Gastroesophageal sphincter (tissue), 4 donors: ENCODE measurements around the gene STK32C. TPM values are rescaled to one million over a fixed set of nuclear protein-coding genes. Genes with fewer than 3 reads are reported as not detected.

Source experiments
- ATAC-seq: fragments of 150-250 bp; one replicate; pipeline ENCODE4 v1.9.1; 2016; ENCODE audit warnings: mild to moderate bottlenecking, moderate library complexity
- H3K27ac ChIP-seq, 4 donors: fragments of 200-600 bp; sonication (generic) in 3 of 4; 1 replicate in 3 of 4; 2 replicates in 1 of 4; pipeline ENCODE4 v1.5.1; 2016 to 2019
- H3K27me3 ChIP-seq: fragments of 200-600 bp; sonication (generic); one replicate; pipeline ENCODE4 v1.5.1; 2019
- H3K36me3 ChIP-seq, 2 donors: fragments of 200-600 bp; sonication (generic); one replicate each; pipeline ENCODE4 v1.5.1; 2019; ENCODE audit warnings: control low read depth in 1 of 2
- H3K4me1 ChIP-seq, 3 donors: fragments of 200-600 bp; sonication (generic); 1 replicate in 2 of 3; 2 replicates in 1 of 3; pipeline ENCODE4 v1.5.1; 2016 to 2019; ENCODE audit warnings: control low read depth in 2 of 3
- H3K4me3 ChIP-seq, 2 donors: fragments of 200-600 bp; sonication (generic); one replicate each; pipeline ENCODE4 v1.5.1; 2019; ENCODE audit warnings: mild to moderate bottlenecking in 1 of 2, moderate library complexity in 1 of 2
- H3K9me3 ChIP-seq, 3 donors: fragments of 200-600 bp; sonication (generic); one replicate each; pipeline ENCODE4 v1.5.1; 2017 to 2019; ENCODE audit warnings: control low read depth in 2 of 3
- CTCF ChIP-seq, 4 experiments: fragments of 200-600 bp in 2 of 4; fragments of 450-650 bp in 2 of 4; sonication (generic) in 1 of 4; IDR thresholded peaks; one replicate each; pipeline ENCODE4 v1.5.1; 2017 to 2019; ENCODE audit warnings: antibody characterized with exemption in 4 of 4, mild to moderate bottlenecking in 2 of 4, moderate library complexity in 2 of 4
- EP300 ChIP-seq: sonication (generic); formaldehyde crosslinking; IDR thresholded peaks from one replicate; pipeline ENCODE4 v1.6.1; 2017; ENCODE audit warnings: antibody characterized with exemption, mild to moderate bottlenecking
- POLR2A ChIP-seq, 2 donors: fragments of 450-650 bp; IDR thresholded peaks; one replicate each; pipeline ENCODE4 v1.6.1; 2017; ENCODE audit warnings: antibody characterized with exemption in 2 of 2, mild to moderate bottlenecking in 2 of 2, moderate library complexity in 1 of 2
- POLR2AphosphoS5 ChIP-seq: sonication (generic); formaldehyde crosslinking; IDR thresholded peaks from one replicate; pipeline ENCODE4 v1.6.1; 2017; ENCODE audit warnings: antibody characterized with exemption
- WGBS, 2 donors: methylation state at CpG; one replicate each; pipeline ENCODE4 v1.1.5; 2018; ENCODE audit warnings: low coverage in 1 of 2; 5-methylcytosine and 5-hydroxymethylcytosine counted together
- total RNA-seq, 4 donors: library from RNA; depleted of rRNA; stranded (reverse); fragments of >200 nt; gene quantifications; one replicate each; pipeline ENCODE4 v1.1.0, GENCODE V29; 2016

STK32C gene
- total RNA-seq, 4 donors from 2014 or later: 3.8 to 13.0 (median 5.1) TPM

- H3K4me1 ChIP-seq: no peaks in the 10 kb centered on the region
- no peak overlapping the region for H3K27ac ChIP-seq
- no peaks in the 10 kb centered on the region for H3K9me3 ChIP-seq
- no peak for TF ChIP-seq POLR2AphosphoS5
- no peak for TF ChIP-seq EP300
- TF ChIP-seq POLR2A (IDR thresholded peaks at IDR 0.05): no peak
- TF ChIP-seq CTCF (IDR thresholded peaks at IDR 0.05): no peak
- 90 to 92% methylated on average over 2 to 9 of the region's 17 CpGs for WGBS, 2 donors
- no peak for ATAC-seq
- H3K36me3 ChIP-seq: peaks cover 0 to 63% of the 10 kb centered on the region in 2 donors
- no peak overlapping the region for H3K4me3 ChIP-seq
- H3K27me3 ChIP-seq: no peaks in the 10 kb centered on the region
These were observed 43.2 kb upstream of the STK32C start for GRCh38 chr10:132350946-132351345.

- 40% methylated on average over 2 of the region's 11 CpGs; no CpG with 5 or more reads in 1 of the 2 donors for WGBS, 2 donors
- Histone ChIP-seq H3K27ac (no peak overlapping the region), H3K36me3 (peaks cover 0 to 63% of the 10 kb centered on the region in 2 donors), H3K4me3 (no peak overlapping the region), H3K9me3 (no peaks in the 10 kb centered on the region), H3K4me1 (no peaks in the 10 kb centered on the region), H3K27me3 (no peaks in the 10 kb centered on the region)
- no peak for ATAC-seq
- TF ChIP-seq POLR2A (IDR thresholded peaks at IDR 0.05) (no peak), EP300 (no peak), POLR2AphosphoS5 (no peak), CTCF (IDR thresholded peaks at IDR 0.05) (no peak)
These were observed 42.6 kb upstream of the STK32C start for GRCh38 chr10:132350391-132350790.

- TF ChIP-seq POLR2A (IDR thresholded peaks at IDR 0.05): no peak
- no peak for TF ChIP-seq CTCF (IDR thresholded peaks at IDR 0.05)
- TF ChIP-seq POLR2AphosphoS5: no peak
- TF ChIP-seq EP300: no peak
- Histone ChIP-seq H3K36me3 (peaks cover 0 to 66% of the 10 kb centered on the region in 2 donors), H3K9me3 (no peaks in the 10 kb centered on the region), H3K4me1 (no peaks in the 10 kb centered on the region), H3K27me3 (no peaks in the 10 kb centered on the region), H3K4me3 (no peak overlapping the region), H3K27ac (no peak overlapping the region)
- ATAC-seq: no peak
- WGBS, 2 donors: no CpG with 5 or more reads among the region's 6 CpGs
These were observed 42.0 kb upstream of the STK32C start for GRCh38 chr10:132349766-132350165.

DNA sequence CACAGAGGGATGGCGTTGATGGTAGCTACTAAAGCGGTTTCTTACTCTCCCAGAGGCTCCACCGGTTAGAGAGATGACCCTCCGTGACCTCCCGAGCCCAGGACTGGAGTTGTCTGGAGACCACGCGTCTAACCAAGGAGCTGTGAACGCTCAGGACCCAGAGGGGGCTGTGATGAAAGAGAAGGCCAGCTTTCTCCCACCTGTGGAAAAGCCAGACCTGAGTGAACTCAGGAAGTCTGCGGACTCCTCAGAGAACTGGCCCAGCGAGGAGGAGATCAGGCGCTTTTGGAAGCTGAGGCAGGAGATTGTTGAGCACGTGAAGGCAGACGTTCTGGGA is 40.1 kb upstream of the STK32C start:
- TF ChIP-seq POLR2AphosphoS5: no peak
- TF ChIP-seq EP300: no peak
- TF ChIP-seq POLR2A (IDR thresholded peaks at IDR 0.05): no peak
- TF ChIP-seq CTCF (IDR thresholded peaks at IDR 0.05): no peak
- Histone ChIP-seq H3K27ac (no peak overlapping the region), H3K4me1 (no peaks in the 10 kb centered on the region), H3K4me3 (no peak overlapping the region), H3K9me3 (no peaks in the 10 kb centered on the region), H3K27me3 (no peaks in the 10 kb centered on the region), H3K36me3 (peaks cover 0 to 65% of the 10 kb centered on the region in 2 donors)
- 77 to 83% methylated on average over 2 to 5 of the region's 13 CpGs for WGBS, 2 donors
- no peak for ATAC-seq

DNA sequence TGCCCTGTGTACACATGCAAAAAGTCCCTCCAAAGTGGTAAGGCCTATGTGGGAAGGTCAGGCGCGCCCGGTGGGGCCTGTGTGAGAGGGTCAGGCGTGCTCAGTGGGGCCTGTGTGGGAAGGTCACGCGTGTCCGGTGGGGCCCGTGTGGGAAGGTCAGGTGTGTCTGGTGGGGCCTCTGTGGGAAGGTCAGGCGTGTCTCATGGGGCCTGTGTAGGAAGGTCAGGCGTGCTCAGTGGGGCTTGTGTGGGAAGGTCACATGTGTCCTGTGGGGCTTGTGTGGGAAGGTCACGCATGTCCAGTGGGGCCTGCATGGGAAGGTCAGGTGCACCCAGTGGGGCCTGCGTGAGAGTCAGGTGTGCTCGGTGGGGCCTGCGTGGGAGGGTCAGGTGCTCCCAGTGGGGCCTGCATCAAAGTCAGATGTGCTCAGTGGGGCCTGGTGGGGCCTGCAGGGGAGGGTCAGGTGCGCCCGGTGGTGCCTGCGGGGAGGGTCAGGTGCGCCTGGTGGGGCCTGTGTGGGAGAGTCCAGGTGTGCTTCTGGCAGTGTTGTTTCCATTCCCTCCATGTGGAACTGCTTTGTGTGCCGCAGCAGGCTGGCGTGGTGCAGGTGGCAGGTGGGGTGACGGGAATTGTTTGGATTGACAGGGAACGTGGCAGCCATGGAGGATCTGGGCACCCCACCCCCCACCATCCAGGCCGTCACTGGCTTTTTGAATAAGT is 39.6 kb upstream of the STK32C start:
- Histone ChIP-seq H3K36me3 (peaks cover 0 to 68% of the 10 kb centered on the region in 2 donors), H3K27ac (no peak overlapping the region), H3K4me3 (no peak overlapping the region), H3K27me3 (no peaks in the 10 kb centered on the region), H3K9me3 (no peaks in the 10 kb centered on the region), H3K4me1 (no peaks in the 10 kb centered on the region)
- WGBS, 2 donors: 95 to 97% methylated on average over 7 to 9 of the region's 23 CpGs
- ATAC-seq: no peak
- no peak for TF ChIP-seq EP300
- no peak for TF ChIP-seq CTCF (IDR thresholded peaks at IDR 0.05)
- TF ChIP-seq POLR2A (IDR thresholded peaks at IDR 0.05): no peak
- TF ChIP-seq POLR2AphosphoS5: no peak
